Measurements from ENCODE around the gene CDRT15. TPM values are rescaled to one million over a fixed set of nuclear protein-coding genes. Genes with fewer than 3 reads are reported as not detected.
"Not testable (repeated sequence)": the region's sequence is repeated elsewhere in the genome, so short reads cannot be mapped to it uniquely, and the experiment has no call there.

Gene CDRT15
- total RNA-seq, 1 donor from 2014 or later, result not detected

GRCh38 chr17:14268264-14268663 is 31.6 kb upstream of the CDRT15 start:
- TF ChIP-seq CTCF (IDR thresholded peaks at IDR 0.05; ENCODE audit: insufficient read depth, low read length, poor library complexity, severe bottlenecking), result no peak
- Histone ChIP-seq H3K4me3 (ENCODE audit: low read depth, low read length) (no peak overlapping the region), H3K36me3 (ENCODE audit: control insufficient read depth, insufficient read depth, low read length) (no peaks in the 10 kb centered on the region), H3K27me3 (ENCODE audit: control insufficient read depth, insufficient read depth, low read length) (no peaks in the 10 kb centered on the region)
- no peak for DNase-seq (ENCODE audit: low read depth)

DNA sequence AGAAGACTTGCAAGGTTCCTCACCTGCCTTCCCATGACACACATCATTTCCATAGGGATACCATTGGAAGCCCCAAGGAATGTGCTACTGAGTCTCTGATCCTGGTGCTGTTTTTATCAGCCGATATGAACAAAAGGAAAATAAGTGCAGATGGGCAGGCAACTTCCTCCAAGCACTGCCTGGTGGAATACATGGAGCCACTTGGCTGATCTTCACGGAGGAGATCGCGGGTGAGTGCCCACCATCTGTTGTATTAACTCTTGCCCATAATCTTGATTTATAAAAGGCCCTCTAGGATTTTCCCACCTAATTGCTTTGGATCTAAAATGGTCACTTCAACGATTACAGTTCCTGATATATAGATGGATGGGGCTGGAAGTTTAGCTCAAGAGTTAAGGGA is 24.7 kb upstream of the CDRT15 start:
- Histone ChIP-seq H3K4me3 (ENCODE audit: low read depth, low read length) (no peak overlapping the region), H3K36me3 (ENCODE audit: control insufficient read depth, insufficient read depth, low read length) (no peaks in the 10 kb centered on the region), H3K27me3 (ENCODE audit: control insufficient read depth, insufficient read depth, low read length) (no peaks in the 10 kb centered on the region)
- no peak for DNase-seq (ENCODE audit: low read depth)
- TF ChIP-seq CTCF (IDR thresholded peaks at IDR 0.05; ENCODE audit: insufficient read depth, low read length, poor library complexity, severe bottlenecking), result no peak

GRCh38 chr17:14245629-14246028 is 9.0 kb upstream of the CDRT15 start:
- Histone ChIP-seq H3K36me3 (ENCODE audit: control insufficient read depth, insufficient read depth, low read length) (no peaks in the 10 kb centered on the region), H3K27me3 (ENCODE audit: control insufficient read depth, insufficient read depth, low read length) (no peaks in the 10 kb centered on the region), H3K4me3 (ENCODE audit: low read depth, low read length) (no peak overlapping the region)
- TF ChIP-seq CTCF (IDR thresholded peaks at IDR 0.05; ENCODE audit: insufficient read depth, low read length, poor library complexity, severe bottlenecking), result no peak
- no peak for DNase-seq (ENCODE audit: low read depth)

DNA sequence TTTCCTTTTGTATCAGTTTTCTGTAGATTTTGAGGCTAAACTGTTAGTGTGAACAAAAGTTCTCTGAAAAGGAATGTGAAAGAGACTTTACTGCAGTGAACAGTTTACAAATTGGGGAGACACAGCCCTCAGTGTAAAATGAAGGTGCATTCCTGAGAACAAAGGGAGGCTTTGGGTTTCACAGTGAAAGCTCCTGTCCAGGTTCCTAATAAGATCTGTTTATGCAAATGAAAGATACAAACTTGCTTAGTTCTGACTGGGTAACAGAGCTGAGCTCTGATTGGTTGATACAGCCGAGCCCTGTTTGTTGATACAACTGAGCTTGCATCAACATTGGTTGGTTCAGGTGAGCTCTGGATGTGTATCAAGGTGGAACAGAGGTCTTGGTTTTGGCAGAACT is 8.3 kb upstream of the CDRT15 start:
- H3K36me3 ChIP-seq (ENCODE audit: control insufficient read depth, insufficient read depth, low read length), result no peaks in the 10 kb centered on the region
- H3K4me3 ChIP-seq (ENCODE audit: low read depth, low read length), result no peak overlapping the region
- no peak for TF ChIP-seq CTCF (IDR thresholded peaks at IDR 0.05; ENCODE audit: insufficient read depth, low read length, poor library complexity, severe bottlenecking)
- DNase-seq (ENCODE audit: low read depth), result no peak
- H3K27me3 ChIP-seq (ENCODE audit: control insufficient read depth, insufficient read depth, low read length), result no peaks in the 10 kb centered on the region

DNA sequence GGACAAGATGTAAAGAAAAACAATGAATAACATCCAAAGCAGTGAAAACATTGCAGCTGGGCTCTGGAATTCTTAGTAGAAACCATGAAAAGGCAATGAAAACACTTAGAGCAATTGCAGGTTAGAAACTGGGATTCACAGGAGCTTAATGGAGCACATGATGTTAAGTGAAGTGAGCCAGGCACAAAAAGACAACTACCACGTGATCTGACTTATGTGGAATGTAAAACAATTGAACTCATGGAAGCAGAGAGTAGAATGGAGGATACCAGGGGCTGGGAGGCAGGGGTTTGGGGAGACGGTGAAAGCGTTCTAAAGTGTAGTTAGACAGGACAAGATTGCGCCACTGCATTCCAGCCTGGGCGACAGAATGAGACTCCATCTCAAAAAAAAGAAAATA is 2.6 kb upstream of the CDRT15 start:
- H3K4me3 ChIP-seq (ENCODE audit: low read depth, low read length); DNase-seq (ENCODE audit: low read depth); H3K27me3 ChIP-seq (ENCODE audit: control insufficient read depth, insufficient read depth, low read length); H3K36me3 ChIP-seq (ENCODE audit: control insufficient read depth, insufficient read depth, low read length): not testable (repeated sequence)

- not testable (repeated sequence) for H3K36me3 ChIP-seq (ENCODE audit: control insufficient read depth, insufficient read depth, low read length); H3K4me3 ChIP-seq (ENCODE audit: low read depth, low read length); DNase-seq (ENCODE audit: low read depth); H3K27me3 ChIP-seq (ENCODE audit: control insufficient read depth, insufficient read depth, low read length)
These were observed 630 bp downstream of the CDRT15 start for GRCh38 chr17:14236032-14236431.

GRCh38 chr17:14235047-14235446 is 1.6 kb downstream of the CDRT15 start:
- H3K36me3 ChIP-seq (ENCODE audit: control insufficient read depth, insufficient read depth, low read length); DNase-seq (ENCODE audit: low read depth); H3K27me3 ChIP-seq (ENCODE audit: control insufficient read depth, insufficient read depth, low read length); H3K4me3 ChIP-seq (ENCODE audit: low read depth, low read length): not testable (repeated sequence)

DNA sequence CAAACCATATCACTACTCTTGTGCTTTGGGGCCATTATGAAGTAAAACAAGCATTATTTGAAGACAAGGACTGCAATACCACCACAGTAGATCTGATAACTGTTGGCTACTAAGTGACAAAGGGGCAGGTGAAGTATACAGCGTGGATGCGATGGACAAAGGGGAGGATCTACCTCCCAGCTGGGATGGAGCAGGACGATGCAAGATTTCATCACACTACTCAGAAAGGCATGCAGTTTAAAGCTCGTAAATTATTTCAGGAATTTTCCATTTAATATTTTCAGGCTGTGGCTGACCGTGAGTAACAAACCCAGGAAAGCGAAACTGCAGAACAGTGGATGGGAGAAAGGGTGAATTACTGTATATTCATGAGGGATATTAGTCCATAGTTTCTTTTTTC is 5.5 kb downstream of the CDRT15 start:
- DNase-seq (ENCODE audit: low read depth); H3K36me3 ChIP-seq (ENCODE audit: control insufficient read depth, insufficient read depth, low read length); H3K27me3 ChIP-seq (ENCODE audit: control insufficient read depth, insufficient read depth, low read length); H3K4me3 ChIP-seq (ENCODE audit: low read depth, low read length): not testable (repeated sequence)
